ENCODE data around the gene ADAP1.
A peak's percentile ranks its signal among the peaks of the same experiment; 100 is the strongest.

The ADAP1 gene

GRCh38 chr7:920351-921070 is 34.0 kb downstream of the ADAP1 start:
- peaks cover 11% of the 10 kb centered on the region for H3K36me3 Mint-ChIP-seq (ENCODE audit: low read depth)
- no peak overlapping the region for H3K4me3 Mint-ChIP-seq
- peak overlapping the region; percentile 81 for H3K27ac Mint-ChIP-seq
- peaks cover 59% of the 10 kb centered on the region for H3K4me1 Mint-ChIP-seq (ENCODE audit: low read depth)
- H3K9me3 Mint-ChIP-seq = no peaks in the 10 kb centered on the region
- no peaks in the 10 kb centered on the region for H3K27me3 Mint-ChIP-seq

GRCh38 chr7:919924-920341 is 34.5 kb downstream of the ADAP1 start:
- no peak overlapping the region for H3K4me3 Mint-ChIP-seq
- no peak overlapping the region for H3K27ac Mint-ChIP-seq
- no peaks in the 10 kb centered on the region for H3K9me3 Mint-ChIP-seq
- H3K4me1 Mint-ChIP-seq (ENCODE audit: low read depth) = peaks cover 55% of the 10 kb centered on the region
- H3K27me3 Mint-ChIP-seq = no peaks in the 10 kb centered on the region
- peaks cover 11% of the 10 kb centered on the region for H3K36me3 Mint-ChIP-seq (ENCODE audit: low read depth)

GRCh38 chr7:919114-919442 is 35.4 kb downstream of the ADAP1 start:
- H3K27ac Mint-ChIP-seq = no peak overlapping the region
- peaks cover 48% of the 10 kb centered on the region for H3K4me1 Mint-ChIP-seq (ENCODE audit: low read depth)
- peaks cover 11% of the 10 kb centered on the region for H3K36me3 Mint-ChIP-seq (ENCODE audit: low read depth)
- no peaks in the 10 kb centered on the region for H3K9me3 Mint-ChIP-seq
- no peaks in the 10 kb centered on the region for H3K27me3 Mint-ChIP-seq
- H3K4me3 Mint-ChIP-seq = no peak overlapping the region

- no peaks in the 10 kb centered on the region for H3K27me3 Mint-ChIP-seq
- peaks cover 11% of the 10 kb centered on the region for H3K36me3 Mint-ChIP-seq (ENCODE audit: low read depth)
- no peak overlapping the region for H3K27ac Mint-ChIP-seq
- no peaks in the 10 kb centered on the region for H3K9me3 Mint-ChIP-seq
- no peak overlapping the region for H3K4me3 Mint-ChIP-seq
- peaks cover 46% of the 10 kb centered on the region for H3K4me1 Mint-ChIP-seq (ENCODE audit: low read depth)
These were observed 35.9 kb downstream of the ADAP1 start for GRCh38 chr7:918441-919113.

- peaks cover 11% of the 10 kb centered on the region for H3K36me3 Mint-ChIP-seq (ENCODE audit: low read depth)
- no peak overlapping the region for H3K4me3 Mint-ChIP-seq
- H3K9me3 Mint-ChIP-seq = no peaks in the 10 kb centered on the region
- no peak overlapping the region for H3K27ac Mint-ChIP-seq
- H3K27me3 Mint-ChIP-seq = no peaks in the 10 kb centered on the region
- peaks cover 41% of the 10 kb centered on the region for H3K4me1 Mint-ChIP-seq (ENCODE audit: low read depth)
These were observed 36.4 kb downstream of the ADAP1 start for GRCh38 chr7:918118-918425.

GRCh38 chr7:917255-918117 is 37.0 kb downstream of the ADAP1 start:
- H3K9me3 Mint-ChIP-seq = no peaks in the 10 kb centered on the region

GRCh38 chr7:916291-916941 is 38.1 kb downstream of the ADAP1 start:
- peaks cover 29% of the 10 kb centered on the region for H3K4me1 Mint-ChIP-seq (ENCODE audit: low read depth)
- no peak overlapping the region for H3K27ac Mint-ChIP-seq
- no peaks in the 10 kb centered on the region for H3K9me3 Mint-ChIP-seq
- peaks cover 11% of the 10 kb centered on the region for H3K36me3 Mint-ChIP-seq (ENCODE audit: low read depth)
- no peak overlapping the region for H3K4me3 Mint-ChIP-seq
- H3K27me3 Mint-ChIP-seq = no peaks in the 10 kb centered on the region

More at GRCh38 chr7:917255-918117, 37.0 kb downstream of the ADAP1 start:
- Mint-ChIP-seq H3K27ac (no peak overlapping the region), H3K4me3 (no peak overlapping the region), H3K27me3 (no peaks in the 10 kb centered on the region), H3K36me3 (ENCODE audit: low read depth) (peaks cover 11% of the 10 kb centered on the region), H3K4me1 (ENCODE audit: low read depth) (peaks cover 38% of the 10 kb centered on the region)

- H3K27ac Mint-ChIP-seq = no peak overlapping the region
- H3K4me1 Mint-ChIP-seq (ENCODE audit: low read depth) = peaks cover 24% of the 10 kb centered on the region
- H3K4me3 Mint-ChIP-seq = no peak overlapping the region
- H3K27me3 Mint-ChIP-seq = no peaks in the 10 kb centered on the region
- no peaks in the 10 kb centered on the region for H3K9me3 Mint-ChIP-seq
- peaks cover 7% of the 10 kb centered on the region for H3K36me3 Mint-ChIP-seq (ENCODE audit: low read depth)
These were observed 38.9 kb downstream of the ADAP1 start for GRCh38 chr7:915291-916218.

- Mint-ChIP-seq H3K4me3 (no peak overlapping the region), H3K4me1 (ENCODE audit: low read depth) (peaks cover 31% of the 10 kb centered on the region), H3K9me3 (no peaks in the 10 kb centered on the region), H3K27me3 (no peaks in the 10 kb centered on the region), H3K36me3 (ENCODE audit: low read depth) (peaks cover 7% of the 10 kb centered on the region), H3K27ac (no peak overlapping the region)
These were observed 39.8 kb downstream of the ADAP1 start for GRCh38 chr7:914521-915194.

- no peaks in the 10 kb centered on the region for H3K27me3 Mint-ChIP-seq
- H3K36me3 Mint-ChIP-seq (ENCODE audit: low read depth) = peaks cover 7% of the 10 kb centered on the region
- no peak overlapping the region for H3K27ac Mint-ChIP-seq
- H3K4me1 Mint-ChIP-seq (ENCODE audit: low read depth) = peaks cover 27% of the 10 kb centered on the region
- H3K9me3 Mint-ChIP-seq = no peaks in the 10 kb centered on the region
- H3K4me3 Mint-ChIP-seq = no peak overlapping the region
These were observed 40.6 kb downstream of the ADAP1 start for GRCh38 chr7:913736-914520.

GRCh38 chr7:911791-912480 is 42.5 kb downstream of the ADAP1 start:
- H3K27ac Mint-ChIP-seq = no peak overlapping the region
- H3K27me3 Mint-ChIP-seq = no peaks in the 10 kb centered on the region
- H3K4me1 Mint-ChIP-seq (ENCODE audit: low read depth) = peaks cover 24% of the 10 kb centered on the region
- H3K9me3 Mint-ChIP-seq = no peaks in the 10 kb centered on the region
- H3K4me3 Mint-ChIP-seq = no peak overlapping the region
- peaks cover 7% of the 10 kb centered on the region for H3K36me3 Mint-ChIP-seq (ENCODE audit: low read depth)

- H3K9me3 Mint-ChIP-seq = no peaks in the 10 kb centered on the region
These were observed 43.5 kb downstream of the ADAP1 start for GRCh38 chr7:910931-911431.

More at GRCh38 chr7:910931-911431, 43.5 kb downstream of the ADAP1 start:
- Mint-ChIP-seq H3K4me3 (no peak overlapping the region), H3K36me3 (ENCODE audit: low read depth) (peaks cover 2% of the 10 kb centered on the region), H3K27me3 (no peaks in the 10 kb centered on the region), H3K27ac (no peak overlapping the region), H3K4me1 (ENCODE audit: low read depth) (peaks cover 18% of the 10 kb centered on the region)

Data from stimulated activated naive CD8-positive, alpha-beta T cell treated with anti-CD3 and anti-CD28 coated beads, Interleukin-15, Interleukin-2, amounts not matched to agents 100 ng/mL and 50 ng/mL, for 24 hours (primary cell).